Kidney glomerular epithelial cell (primary cell): ENCODE measurements around the gene TSPY4.
"Not testable (repeated sequence)": the region's sequence is repeated elsewhere in the genome, so short reads cannot be mapped to it uniquely, and the experiment has no call there.

Source experiments
- DNase-seq: peaks from one replicate; lab custom pipeline; 2025; lab: John Stamatoyannopoulos, UW

Gene TSPY4, protein sequence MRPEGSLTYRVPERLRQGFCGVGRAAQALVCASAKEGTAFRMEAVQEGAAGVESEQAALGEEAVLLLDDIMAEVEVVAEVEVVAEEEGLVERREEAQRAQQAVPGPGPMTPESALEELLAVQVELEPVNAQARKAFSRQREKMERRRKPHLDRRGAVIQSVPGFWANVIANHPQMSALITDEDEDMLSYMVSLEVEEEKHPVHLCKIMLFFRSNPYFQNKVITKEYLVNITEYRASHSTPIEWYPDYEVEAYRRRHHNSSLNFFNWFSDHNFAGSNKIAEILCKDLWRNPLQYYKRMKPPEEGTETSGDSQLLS

DNA sequence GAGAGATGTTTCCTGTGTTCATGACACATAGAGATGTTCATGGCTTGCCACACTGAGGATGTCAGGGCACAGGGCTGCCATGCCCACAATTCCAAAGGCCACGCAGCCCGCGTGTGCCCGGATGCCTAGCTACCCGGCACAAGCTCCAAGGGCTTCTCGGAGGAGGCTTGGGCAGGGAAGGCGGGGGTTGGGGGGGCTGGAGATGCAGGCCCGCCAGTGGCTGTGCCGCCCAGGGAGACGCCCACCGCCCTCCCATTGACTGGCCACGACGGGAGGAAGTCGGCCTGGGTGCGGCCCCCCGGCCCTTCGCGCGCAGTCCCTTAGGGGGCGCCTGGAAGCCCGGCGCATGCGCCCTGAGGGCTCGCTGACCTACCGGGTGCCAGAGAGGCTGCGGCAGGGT, at the start of gene TSPY4:
Gene TSPY4 (plus strand): TSS at position 301 of the 400 bp plus-strand sequence. CDS start 46 bp downstream, at position 347.
- DNase-seq, result not testable (repeated sequence)

DNA sequence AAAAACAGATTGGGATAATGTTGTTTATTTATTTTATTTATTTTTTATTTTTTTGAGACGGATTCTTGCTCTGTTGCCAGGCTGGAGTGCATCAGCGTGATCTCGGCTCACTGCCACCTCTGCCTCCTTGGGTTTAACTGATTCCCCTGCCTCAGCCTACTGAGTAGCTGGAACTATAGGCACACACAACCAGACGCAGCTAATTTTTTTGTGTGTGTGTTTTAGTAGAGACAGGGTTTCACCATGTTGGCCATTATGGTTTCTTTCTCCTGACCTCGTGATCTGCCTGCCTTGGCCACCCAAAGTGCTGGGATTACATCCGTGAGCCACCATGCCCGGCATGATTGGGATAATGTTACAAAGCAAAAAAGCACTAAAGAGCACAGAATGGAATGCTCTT, 16.3 kb upstream of the TSPY4 start:
- no peak for DNase-seq

DNA sequence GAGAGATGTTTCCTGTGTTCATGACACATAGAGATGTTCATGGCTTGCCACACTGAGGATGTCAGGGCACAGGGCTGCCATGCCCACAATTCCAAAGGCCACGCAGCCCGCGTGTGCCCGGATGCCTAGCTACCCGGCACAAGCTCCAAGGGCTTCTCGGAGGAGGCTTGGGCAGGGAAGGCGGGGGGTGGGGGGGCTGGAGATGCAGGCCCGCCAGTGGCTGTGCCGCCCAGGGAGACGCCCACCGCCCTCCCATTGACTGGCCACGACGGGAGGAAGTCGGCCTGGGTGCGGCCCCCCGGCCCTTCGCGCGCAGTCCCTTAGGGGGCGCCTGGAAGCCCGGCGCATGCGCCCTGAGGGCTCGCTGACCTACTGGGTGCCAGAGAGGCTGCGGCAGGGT, 20.2 kb downstream of the TSPY4 start, which contains the start of gene TSPY8:
Gene TSPY8 (plus strand): TSS at position 301 of the 400 bp plus-strand sequence. CDS start 46 bp downstream, at position 347.
- DNase-seq, result not testable (repeated sequence)
